A549 (cell line): ENCODE results near the gene QRICH2. TPM values are rescaled to one million over a fixed set of nuclear protein-coding genes. Genes with fewer than 3 reads are reported as not detected.

Experiments used
- ATAC-seq, 2 experiments: fragments of 200-7000 bp in 1 of 2; fragments of >200 bp in 1 of 2; cut with Nextera tagmentation in 1 of 2; cut with Tn5 transposase in 1 of 2; 3 replicates each; pipeline versions ENCODE4 v1.8.0 to v1.9.1; 2018 to 2020; ENCODE audit warnings: mild to moderate bottlenecking in 1 of 2, moderate library complexity in 1 of 2
- CTCF ChIA-PET: fragments of 300-600 bp; sonication (Branson Sonifier 250); formaldehyde crosslinking; extraction: SDS; loops from one replicate; lab custom pipeline; 2021; ENCODE audit warnings: antibody characterized with exemption, inconsistent platforms; lab: Yijun Ruan, JAX
- POLR2A ChIA-PET: fragments of 350-600 bp; formaldehyde crosslinking; extraction: SDS; loops from one replicate; lab custom pipeline; 2021; ENCODE audit warnings: antibody characterized with exemption, inconsistent platforms; lab: Yijun Ruan, JAX
- DNase-seq, 2 experiments: peaks; one replicate each; pipeline versions ENCODE4 v3.0.0 to v3.0.0-alpha.2; 2011 to 2016; ENCODE audit warnings: low read depth in 1 of 2, low spot score in 1 of 2
- FAIRE-seq: peaks from 2 replicates; lab custom pipeline; 2011; peaks lifted over from hg19 to GRCh38; lab: Jason Lieb, UNC
- H3K27ac ChIP-seq, 2 experiments: fragments of >200 bp; sonication (Bioruptor Twin); formaldehyde crosslinking; 3 replicates each; pipeline ENCODE4 v1.5.1; 2016 to 2017
- H3K4me1 ChIP-seq: fragments of >200 bp; sonication (Bioruptor Twin); formaldehyde crosslinking; 3 replicates; pipeline ENCODE4 v1.6.1; 2016
- H3K4me2 ChIP-seq: fragments of >200 bp; sonication (Bioruptor Twin); formaldehyde crosslinking; 3 replicates; pipeline ENCODE4 v1.6.1; 2016
- H3K4me3 ChIP-seq: fragments of >200 bp; sonication (Bioruptor Twin); formaldehyde crosslinking; 3 replicates; pipeline ENCODE4 v1.5.1; 2016
- H3K9me3 ChIP-seq: fragments of >200 bp; sonication (Bioruptor Twin); formaldehyde crosslinking; 3 replicates; pipeline ENCODE4 v1.6.1; 2016
- BHLHE40 ChIP-seq: IDR thresholded peaks from 2 replicates; pipeline ENCODE4 v1.6.1; 2012; ENCODE audit warnings: low read depth, low read length, inconsistent platforms
- CHD4 ChIP-seq: fragments of 200-600 bp; sonication (generic); IDR thresholded peaks from 2 replicates; pipeline ENCODE4 v1.6.1; 2016; ENCODE audit warnings: antibody characterized with exemption, mild to moderate bottlenecking, borderline replicate concordance
- CTCF ChIP-seq: fragments of >200 bp; sonication (Bioruptor Twin); formaldehyde crosslinking; IDR thresholded peaks from 3 replicates; pipeline ENCODE4 v1.5.1; 2016
- EHF ChIP-seq: fragments of 250-450 bp; sonication (Bioruptor Pico); IDR thresholded peaks from 2 replicates; pipeline ENCODE4 v1.5.0; 2020; ENCODE audit warnings: mild to moderate bottlenecking
- FOSB ChIP-seq: fragments of 250-450 bp; sonication (Bioruptor Pico); IDR thresholded peaks from 2 replicates; pipeline ENCODE4 v1.5.0; 2020; ENCODE audit warnings: mild to moderate bottlenecking, moderate library complexity
- FOSL2 ChIP-seq, 2 experiments: fragments of 450-650 bp in 1 of 2; fragments of >200 bp in 1 of 2; sonication (Bioruptor Twin) in 1 of 2; formaldehyde crosslinking; IDR thresholded peaks; 2 replicates each; pipeline versions ENCODE4 v1.5.0 to v1.6.1; 2016 to 2020; ENCODE audit warnings: mild to moderate bottlenecking in 1 of 2, moderate library complexity in 1 of 2
- HDAC2 ChIP-seq: fragments of 200-600 bp; sonication (generic); IDR thresholded peaks from 2 replicates; pipeline ENCODE4 v1.6.1; 2016
- KDM5A ChIP-seq: fragments of 200-600 bp; sonication (generic); IDR thresholded peaks from 2 replicates; pipeline ENCODE4 v1.6.1; 2016; ENCODE audit warnings: antibody characterized with exemption, mild to moderate bottlenecking
- MAFK ChIP-seq: fragments of 450-650 bp; IDR thresholded peaks from 2 replicates; pipeline ENCODE4 v1.6.1; 2014; ENCODE audit not compliant: partially characterized antibody
- MAX ChIP-seq: IDR thresholded peaks from 2 replicates; pipeline ENCODE4 v1.6.1; 2012
- MYC ChIP-seq: IDR thresholded peaks from 2 replicates; pipeline ENCODE4 v1.6.1; 2012; ENCODE audit warnings: mild to moderate bottlenecking, inconsistent platforms, low read length, improper control_type of control experiment, borderline replicate concordance
- PHF8 ChIP-seq: fragments of 200-600 bp; sonication (generic); IDR thresholded peaks from 2 replicates; pipeline ENCODE4 v1.6.1; 2016; ENCODE audit warnings: low read depth, mild to moderate bottlenecking, antibody characterized with exemption, moderate library complexity, borderline replicate concordance
- POLR2A ChIP-seq: IDR thresholded peaks from 2 replicates; pipeline ENCODE4 v1.6.1; 2012; ENCODE audit warnings: mild to moderate bottlenecking, low read length
- POLR2AphosphoS2 ChIP-seq: conservative IDR thresholded peaks from 2 replicates; pipeline ENCODE4 v1.6.1; 2012; ENCODE audit warnings: low read length, improper control_type of control experiment, inconsistent platforms
- RAD21 ChIP-seq, 2 experiments: fragments of >200 bp in 1 of 2; sonication (Bioruptor Twin) in 1 of 2; formaldehyde crosslinking in 1 of 2; IDR thresholded peaks in 1 of 2; conservative IDR thresholded peaks in 1 of 2; 2 replicates in 1 of 2; 3 replicates in 1 of 2; pipeline ENCODE4 v1.6.1; 2012 to 2018; ENCODE audit warnings: inconsistent platforms in 1 of 2
- RCOR1 ChIP-seq: fragments of 150-350 bp; IDR thresholded peaks from 2 replicates; pipeline ENCODE4 v1.6.1; 2014; ENCODE audit warnings: antibody characterized with exemption, low read length, low read depth
- RFX5 ChIP-seq: fragments of 450-650 bp; IDR thresholded peaks from 2 replicates; pipeline ENCODE4 v1.7.1; 2014; ENCODE audit warnings: antibody characterized with exemption, mild to moderate bottlenecking, moderate library complexity
- RNF2 ChIP-seq: fragments of 200-600 bp; sonication (generic); IDR thresholded peaks from 2 replicates; pipeline ENCODE4 v1.6.1; 2016; ENCODE audit warnings: low read depth, mild to moderate bottlenecking, antibody characterized with exemption, moderate library complexity, borderline replicate concordance
- SREBF2 ChIP-seq: fragments of 450-650 bp; IDR thresholded peaks from 2 replicates; pipeline ENCODE4 v1.6.1; 2014; ENCODE audit warnings: mild to moderate bottlenecking, moderate library complexity
- TP53 ChIP-seq: fragments of 250-450 bp; sonication (Bioruptor Pico); IDR thresholded peaks from 2 replicates; pipeline ENCODE4 v1.5.0; 2021; ENCODE audit warnings: mild to moderate bottlenecking, moderate library complexity
- ZC3H11A ChIP-seq: fragments of 450-650 bp; IDR thresholded peaks from 2 replicates; pipeline ENCODE4 v1.6.1; 2014; ENCODE audit warnings: antibody characterized with exemption, mild to moderate bottlenecking
- ZNF302 ChIP-seq: fragments of 250-450 bp; sonication (Bioruptor Pico); IDR thresholded peaks from 2 replicates; pipeline ENCODE4 v1.9.0; 2021; ENCODE audit warnings: inconsistent platforms, mild to moderate bottlenecking, moderate library complexity
- WGBS: methylation state at CpG from one replicate; pipeline ENCODE4 v1.1.6; 2017; ENCODE audit errors: missing lambda C conversion rate; 5-methylcytosine and 5-hydroxymethylcytosine counted together
- polyA plus RNA-seq, 4 experiments: library from polyadenylated mRNA; depleted of rRNA in 3 of 4; stranded (reverse); fragments of >200 nt; fragmentation: RNase III in 1 of 4; extraction: RNeasy Plus Mini Kit Qiagen cat#74134 plus additional on column Dnase treatment in 1 of 4; gene quantifications; 2 replicates in 3 of 4; 3 replicates in 1 of 4; pipeline ENCODE4 v1.2.3, GENCODE V29; 2011 to 2017
- TF ChIP-seq, protein P1 (sequence below): fragments of 150-350 bp; IDR thresholded peaks from 2 replicates; pipeline ENCODE4 v1.6.1; 2014; ENCODE audit warnings: low read depth, mild to moderate bottlenecking, low read length
- TF ChIP-seq, protein P2 (sequence below): fragments of 450-650 bp; IDR thresholded peaks from 2 replicates; pipeline ENCODE4 v1.6.1; 2014; ENCODE audit warnings: antibody characterized with exemption
- TF ChIP-seq, protein P3 (sequence below): IDR thresholded peaks from 2 replicates; pipeline ENCODE4 v1.6.1; 2012; ENCODE audit warnings: low read depth, borderline replicate concordance

QRICH2 gene
- polyA plus RNA-seq, 2 of the 4 experiments (the other 2 are of a cell fraction): 0.57 to 0.88 TPM

DNA sequence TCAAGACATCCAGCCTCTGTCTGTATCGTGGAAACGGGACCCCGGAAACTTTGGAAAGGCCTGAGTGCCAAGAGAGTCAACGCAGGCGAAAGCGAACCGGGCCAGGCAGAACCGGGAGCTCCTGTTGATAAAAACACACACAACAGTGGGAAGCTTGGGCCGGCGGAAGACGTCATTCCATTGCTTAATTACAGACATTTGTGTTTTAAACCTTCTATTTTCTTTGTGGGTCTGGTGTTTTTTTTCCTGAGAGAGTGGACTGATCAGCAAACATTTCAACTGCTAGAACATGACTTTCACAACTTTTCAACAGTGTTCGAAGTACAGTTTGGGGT, 66.9 kb downstream of the QRICH2 start:
- H3K27ac ChIP-seq: peak overlapping the region; percentile 63 to 84
- ATAC-seq (no peak; a peak in 1 of 6 replicates), FAIRE-seq (no peak), DNase-seq (no peak)
- TF ChIP-seq ZC3H11A (no peak), ZNF302 (CRISPR knock-in tag) (no peak), POLR2A (no peak), MYC (no peak), BHLHE40 (no peak), RFX5 (no peak), POLR2AphosphoS2 (no peak), HDAC2 (no peak), SREBF2 (no peak), FOSL2 (IDR thresholded peaks at IDR 0.05) (no peak), FOSL2 (CRISPR knock-in tag; IDR thresholded peaks at IDR 0.05) (no peak), RAD21 (conservative IDR thresholded peaks at IDR 0.05 in 1 of 2, IDR thresholded peaks at IDR 0.05 in 1 of 2) (no peak)
- TF ChIP-seq, protein P1, sequence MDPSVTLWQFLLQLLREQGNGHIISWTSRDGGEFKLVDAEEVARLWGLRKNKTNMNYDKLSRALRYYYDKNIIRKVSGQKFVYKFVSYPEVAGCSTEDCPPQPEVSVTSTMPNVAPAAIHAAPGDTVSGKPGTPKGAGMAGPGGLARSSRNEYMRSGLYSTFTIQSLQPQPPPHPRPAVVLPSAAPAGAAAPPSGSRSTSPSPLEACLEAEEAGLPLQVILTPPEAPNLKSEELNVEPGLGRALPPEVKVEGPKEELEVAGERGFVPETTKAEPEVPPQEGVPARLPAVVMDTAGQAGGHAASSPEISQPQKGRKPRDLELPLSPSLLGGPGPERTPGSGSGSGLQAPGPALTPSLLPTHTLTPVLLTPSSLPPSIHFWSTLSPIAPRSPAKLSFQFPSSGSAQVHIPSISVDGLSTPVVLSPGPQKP: no peak
- TF ChIP-seq, protein P2, sequence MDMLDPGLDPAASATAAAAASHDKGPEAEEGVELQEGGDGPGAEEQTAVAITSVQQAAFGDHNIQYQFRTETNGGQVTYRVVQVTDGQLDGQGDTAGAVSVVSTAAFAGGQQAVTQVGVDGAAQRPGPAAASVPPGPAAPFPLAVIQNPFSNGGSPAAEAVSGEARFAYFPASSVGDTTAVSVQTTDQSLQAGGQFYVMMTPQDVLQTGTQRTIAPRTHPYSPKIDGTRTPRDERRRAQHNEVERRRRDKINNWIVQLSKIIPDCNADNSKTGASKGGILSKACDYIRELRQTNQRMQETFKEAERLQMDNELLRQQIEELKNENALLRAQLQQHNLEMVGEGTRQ: no peak
- POLR2A ChIA-PET: interaction anchor here (1.0 to 1.8 kb wide), 4 partner anchors 8 to 26 kb away, joined by 4 to 6 read pairs (median 4); partner anchors contain the start of gene UBALD2
- no peaks in the 10 kb centered on the region for H3K9me3 ChIP-seq
- CTCF ChIA-PET: interaction anchor here (0.8 to 2.6 kb wide), 6 partner anchors 9 to 48 kb away, joined by 3 to 19 read pairs (median 4); no protein-coding TSS in a partner anchor
- peak overlapping the region; percentile 54 for H3K4me3 ChIP-seq
- H3K4me2 ChIP-seq: peak overlapping the region; percentile 81
- H3K4me1 ChIP-seq: peaks cover 24% of the 10 kb centered on the region
- WGBS: 68% methylated on average over 12 of the region's 12 CpGs

GRCh38 chr17:76240461-76241203, 67.4 kb downstream of the QRICH2 start, which contains the start of gene RNF157:
TSS of gene RNF157 (minus strand) at chr17:76240493. CDS start at chr17:76240240, 253 bp downstream.
- Histone ChIP-seq H3K4me1 (peaks cover 24% of the 10 kb centered on the region), H3K4me2 (peak within 1 kb of the TSS; percentile 81), H3K27ac (peak within 1 kb of the TSS; percentile 63 to 84), H3K4me3 (peak within 1 kb of the TSS; percentile 54), H3K9me3 (no peaks in the 10 kb centered on the region)
- WGBS: 3% methylated on average over 36 of the region's 102 CpGs
- TF ChIP-seq RCOR1 (no peak), CTCF (no peak), HDAC2 (no peak), FOSB (no peak), CHD4 (no peak), PHF8 (0 out of 2 replicates have a peak, but pooled peaks have one; percentile 29), POLR2A (peak; percentile 33), MAX (peak; percentile 61), RNF2 (peak; percentile 90; the same call in 1 of the 2 replicates), BHLHE40 (peak; percentile 45; the same call in 1 of the 2 replicates), POLR2AphosphoS2 (no peak), KDM5A (no peak), TP53 (0 out of 2 replicates have a peak, but pooled peaks have one; percentile 35), MAFK (no peak), EHF (CRISPR knock-in tag) (no peak)
- TF ChIP-seq, protein P3, sequence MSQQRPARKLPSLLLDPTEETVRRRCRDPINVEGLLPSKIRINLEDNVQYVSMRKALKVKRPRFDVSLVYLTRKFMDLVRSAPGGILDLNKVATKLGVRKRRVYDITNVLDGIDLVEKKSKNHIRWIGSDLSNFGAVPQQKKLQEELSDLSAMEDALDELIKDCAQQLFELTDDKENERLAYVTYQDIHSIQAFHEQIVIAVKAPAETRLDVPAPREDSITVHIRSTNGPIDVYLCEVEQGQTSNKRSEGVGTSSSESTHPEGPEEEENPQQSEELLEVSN: peak; percentile 97
- POLR2A ChIA-PET: interaction anchor here (1.0 to 1.8 kb wide), 4 partner anchors 9 to 27 kb away, joined by 4 to 6 read pairs (median 4); partner anchors contain the start of gene UBALD2
- ATAC-seq: peak; percentile 87 to 91
- peak; percentile 60 to 81 for DNase-seq
- CTCF ChIA-PET: interaction anchor here (0.7 to 2.6 kb wide), 7 partner anchors 9 to 49 kb away, joined by 3 to 19 read pairs (median 4); no protein-coding TSS in a partner anchor
- no peak for FAIRE-seq
